SU-DHL-6 (cell line): ENCODE results near the gene PRR35.

Experiments
- CTCF ChIP-seq: fragments of 200-600 bp; sonication (generic); IDR thresholded peaks from one replicate; pipeline ENCODE4 v1.5.1; 2017; ENCODE audit warnings: antibody characterized with exemption, mild to moderate bottlenecking, low read length, moderate library complexity; ENCODE audit not compliant: insufficient read depth, poor library complexity, severe bottlenecking
- EZH2phosphoT487 ChIP-seq: fragments of 200-600 bp; sonication (generic), shearing (Covaris generic); conservative IDR thresholded peaks from 2 replicates; pipeline ENCODE4 v1.6.1; 2018; ENCODE audit warnings: mild to moderate bottlenecking, antibody characterized with exemption, low read length, moderate library complexity, mixed read lengths

GRCh38 chr16:561413-561794 lies 1.2 kb downstream of the PRR35 start:
- no peak for TF ChIP-seq CTCF
- TF ChIP-seq EZH2phosphoT487, result no peak
